NCI-H510A treated with DMSO at 0.1 percent for 48 hours (cell line): ENCODE results near the gene LSAMP.

Source experiments
- DNase-seq: peaks from one replicate; lab custom pipeline; 2025; lab: John Stamatoyannopoulos, UW

LSAMP gene

GRCh38 chr3:116164039-116164438 lies 281.2 kb downstream of the LSAMP start:
- DNase-seq, result no peak

GRCh38 chr3:116161575-116162525 lies 283.4 kb downstream of the LSAMP start:
- DNase-seq, result no peak

- no peak for DNase-seq
Measured at GRCh38 chr3:116160594-116160993, 284.7 kb downstream of the LSAMP start.

GRCh38 chr3:116155841-116156240 lies 289.4 kb downstream of the LSAMP start:
- DNase-seq, result no peak

GRCh38 chr3:116154389-116154788 lies 290.9 kb downstream of the LSAMP start:
- DNase-seq, result no peak

GRCh38 chr3:116153174-116153573 lies 292.1 kb downstream of the LSAMP start:
- DNase-seq, result no peak

- no peak for DNase-seq
Measured at GRCh38 chr3:116150655-116151167, 294.6 kb downstream of the LSAMP start.

- DNase-seq, result peak; percentile 26
Measured at GRCh38 chr3:116148881-116149851, 296.1 kb downstream of the LSAMP start.

GRCh38 chr3:116145613-116146012 lies 299.7 kb downstream of the LSAMP start:
- no peak for DNase-seq

- DNase-seq, result no peak
Measured at GRCh38 chr3:116141724-116142123, 303.6 kb downstream of the LSAMP start.

GRCh38 chr3:116140100-116140689 lies 305.1 kb downstream of the LSAMP start:
- peak; percentile 48 for DNase-seq

GRCh38 chr3:116139641-116140040 lies 305.6 kb downstream of the LSAMP start:
- DNase-seq, result no peak

- DNase-seq, result no peak
Measured at GRCh38 chr3:116135457-116136085, 309.7 kb downstream of the LSAMP start.

- no peak for DNase-seq
Measured at GRCh38 chr3:116129187-116129946, 315.9 kb downstream of the LSAMP start.

GRCh38 chr3:116127464-116127863 lies 317.8 kb downstream of the LSAMP start:
- DNase-seq, result no peak

GRCh38 chr3:116124166-116124565 lies 321.1 kb downstream of the LSAMP start:
- no peak for DNase-seq

GRCh38 chr3:116118475-116119169 lies 326.7 kb downstream of the LSAMP start:
- no peak for DNase-seq

- no peak for DNase-seq
Measured at GRCh38 chr3:116114586-116114985, 330.7 kb downstream of the LSAMP start.

GRCh38 chr3:116112696-116113095 lies 332.6 kb downstream of the LSAMP start:
- no peak for DNase-seq

GRCh38 chr3:116111765-116112164 lies 333.5 kb downstream of the LSAMP start:
- DNase-seq, result no peak
